GM19455 (cell line): ENCODE measurements around the gene SOX8.
"Not testable (repeated sequence)": the region's sequence is repeated elsewhere in the genome, so short reads cannot be mapped to it uniquely, and the experiment has no call there.

Source experiments
- ATAC-seq: cut with Tn5 transposase; IDR thresholded peaks from one replicate; pipeline ENCODE4 v1.9.1; 2021; ENCODE audit not compliant: unreplicated experiment

The SOX8 gene

GRCh38 chr16:1021553-1022160 lies 40.1 kb downstream of the SOX8 start:
- no peak for ATAC-seq

GRCh38 chr16:1022466-1022865 lies 40.9 kb downstream of the SOX8 start:
- no peak for ATAC-seq

GRCh38 chr16:1024138-1024537 lies 42.6 kb downstream of the SOX8 start:
- no peak for ATAC-seq

GRCh38 chr16:1025183-1025809 lies 43.7 kb downstream of the SOX8 start:
- ATAC-seq = not testable (repeated sequence)

GRCh38 chr16:1026057-1026783 lies 44.6 kb downstream of the SOX8 start:
- ATAC-seq = no peak

- ATAC-seq = no peak
Observed at GRCh38 chr16:1026784-1027500, 45.4 kb downstream of the SOX8 start.

- no peak for ATAC-seq
Observed at GRCh38 chr16:1027501-1027815, 45.9 kb downstream of the SOX8 start.

- no peak for ATAC-seq
Observed at GRCh38 chr16:1028056-1028455, 46.5 kb downstream of the SOX8 start.

GRCh38 chr16:1028524-1029258 lies 47.1 kb downstream of the SOX8 start:
- no peak for ATAC-seq

GRCh38 chr16:1029259-1029545 lies 47.6 kb downstream of the SOX8 start:
- ATAC-seq = no peak

GRCh38 chr16:1030473-1030901 lies 48.9 kb downstream of the SOX8 start:
- ATAC-seq = no peak

GRCh38 chr16:1031666-1032065 lies 50.1 kb downstream of the SOX8 start:
- ATAC-seq = no peak

- ATAC-seq = no peak
Observed at GRCh38 chr16:1032607-1033006, 51.0 kb downstream of the SOX8 start.

GRCh38 chr16:1033128-1033679 lies 51.6 kb downstream of the SOX8 start:
- ATAC-seq = no peak

GRCh38 chr16:1034230-1035065 lies 52.9 kb downstream of the SOX8 start:
- ATAC-seq = no peak

- no peak for ATAC-seq
Observed at GRCh38 chr16:1035066-1035415, 53.5 kb downstream of the SOX8 start.

GRCh38 chr16:1036166-1036565 lies 54.6 kb downstream of the SOX8 start:
- no peak for ATAC-seq
